Measurements from ENCODE around the gene GZMM. TPM values are rescaled to one million over a fixed set of nuclear protein-coding genes. Genes with fewer than 3 reads are reported as not detected.

GZMM gene
- total RNA-seq, result 1 to 10 TPM; 1.4 TPM
- polyA plus RNA-seq (ENCODE audit: insufficient read length in 6 of 6), result 1 to 10 TPM in 1 of 6 donors, under 1 TPM in 4, not detected in 1; 0.45 to 1.1 (median 0.65) TPM
- long read RNA-seq, donor 1, result 0 reads
- long read RNA-seq, donor 2, result 0 reads
- long read RNA-seq, donor 3, result 0 reads
- long read RNA-seq, donor 4, result 0 reads
- long read RNA-seq, donor 5, result 0 reads
- long read RNA-seq, donor 6, result 0 reads
- long read RNA-seq, donor 7, result 0 reads
- long read RNA-seq, donor 8, result 0 reads
- long read RNA-seq, donor 9, result 0 reads
- long read RNA-seq, donor 10, result 0 reads
- long read RNA-seq, donor 11, result 0 reads
- long read RNA-seq, donor 12, result 0 reads

GRCh38 chr19:543910-544608 lies at the start of gene GZMM:
GZMM (plus strand) TSS chr19:544053; CDS start chr19:544072, 19 bp downstream.
- no peak for TF ChIP-seq CTCF (IDR thresholded peaks at IDR 0.05)
- Histone ChIP-seq H3K4me1 (no peaks in the 10 kb centered on the region), H3K9me3 (no peaks in the 10 kb centered on the region), H3K4me3 (no peak within 1 kb of the TSS), H3K27me3 (peaks cover 0 to 3% of the 10 kb centered on the region in 2 donors), H3K27ac (no peak within 1 kb of the TSS), H3K36me3 (peaks cover 0 to 30% of the 10 kb centered on the region in 2 donors)
- peak; percentile 32 for ATAC-seq
- DNase-seq, result peak in 1 of 4 donors; percentile 73
- intact Hi-C loops (cut with DNase I), result no loop called here

- Histone ChIP-seq H3K9me3 (no peaks in the 10 kb centered on the region), H3K4me1 (peaks cover 0 to 23% of the 10 kb centered on the region in 2 donors), H3K36me3 (no peaks in the 10 kb centered on the region), H3K27ac (no peak overlapping the region), H3K4me3 (no peak overlapping the region), H3K27me3 (peaks cover 27 to 50% of the 10 kb centered on the region in 2 donors)
- TF ChIP-seq CTCF (IDR thresholded peaks at IDR 0.05), result no peak
- ATAC-seq, result no peak
- intact Hi-C loops (cut with DNase I), result no loop called here
- peak in 1 of 4 donors; percentile 72 for DNase-seq
Measured at GRCh38 chr19:494171-495080, 49.4 kb upstream of the GZMM start.

- ATAC-seq, result no peak
- peak in 1 of 4 donors; percentile 57 for DNase-seq
- TF ChIP-seq CTCF (IDR thresholded peaks at IDR 0.05), result no peak
Measured at GRCh38 chr19:495081-495401, 48.8 kb upstream of the GZMM start.

GRCh38 chr19:495402-496111 lies 48.3 kb upstream of the GZMM start:
- H3K27ac ChIP-seq, result no peak overlapping the region
- H3K4me1 ChIP-seq, result peaks cover 0 to 15% of the 10 kb centered on the region in 2 donors
- no peaks in the 10 kb centered on the region for H3K9me3 ChIP-seq
- TF ChIP-seq CTCF (IDR thresholded peaks at IDR 0.05), result peak; percentile 48 to 72
- DNase-seq (peak in 1 of 4 donors; percentile 84), ATAC-seq (peak; percentile 56)
- no peak overlapping the region for H3K4me3 ChIP-seq
- H3K27me3 ChIP-seq, result peaks cover 27 to 61% of the 10 kb centered on the region in 2 donors
- H3K36me3 ChIP-seq, result no peaks in the 10 kb centered on the region
- intact Hi-C loops (cut with DNase I), result no loop called here

More at GRCh38 chr19:495081-495401, 48.8 kb upstream of the GZMM start:
- Histone ChIP-seq H3K27me3 (peaks cover 27 to 56% of the 10 kb centered on the region in 2 donors), H3K4me1 (peaks cover 0 to 17% of the 10 kb centered on the region in 2 donors), H3K36me3 (no peaks in the 10 kb centered on the region), H3K27ac (no peak overlapping the region), H3K4me3 (no peak overlapping the region), H3K9me3 (no peaks in the 10 kb centered on the region)
- intact Hi-C loops (cut with DNase I), result no loop called here

All from left lung (tissue), 14 donors.